Hematopoietic multipotent progenitor cell (in vitro differentiated cells): ENCODE measurements around the gene CEP55. TPM values are rescaled to one million over a fixed set of nuclear protein-coding genes. Genes with fewer than 3 reads are reported as not detected.
A peak's percentile ranks its signal among the peaks of the same experiment; 100 is the strongest.

Experiments
- DNase-seq, 3 donors: peaks; one replicate each; pipeline ENCODE4 v3.0.0-alpha.2; 2011 to 2015; ENCODE audit warnings: low read depth in 2 of 3, low spot score in 2 of 3
- small RNA-seq: library from RNA; depleted of rRNA; stranded (forward); fragments of <200 nt; gene quantifications from one replicate; pipeline ENCODE3, GENCODE V24; 2012
- total RNA-seq: library from RNA; depleted of rRNA; stranded (reverse); fragments of >200 nt; gene quantifications from one replicate; pipeline ENCODE4 v1.2.3, GENCODE V29; 2012

The CEP55 gene
- total RNA-seq, 1 donor = 0.81 TPM

- DNase-seq = peak in 2 of 3 donors; percentile 81 to 92
Measured at GRCh38 chr10:93554760-93555432, 58.5 kb downstream of the CEP55 start.

GRCh38 chr10:93559490-93559889, 63.1 kb downstream of the CEP55 start:
- no peak for DNase-seq

- DNase-seq = no peak
Measured at GRCh38 chr10:93560541-93560940, 64.1 kb downstream of the CEP55 start.

- DNase-seq = no peak
Measured at GRCh38 chr10:93565446-93565845, 69.0 kb downstream of the CEP55 start.

- DNase-seq = no peak
Measured at GRCh38 chr10:93566435-93567276, 70.2 kb downstream of the CEP55 start, which contains the start of gene FFAR4. Gene FFAR4 (plus strand): TSS chr10:93566665. CDS start chr10:93566721, 56 bp downstream.

- DNase-seq = no peak
Measured at GRCh38 chr10:93567277-93568104, 71.1 kb downstream of the CEP55 start.

GRCh38 chr10:93568105-93568390, 71.6 kb downstream of the CEP55 start:
- no peak for DNase-seq

GRCh38 chr10:93570383-93570782, 74.0 kb downstream of the CEP55 start:
- no peak for DNase-seq

- no peak for DNase-seq
Measured at GRCh38 chr10:93572606-93573005, 76.2 kb downstream of the CEP55 start.

GRCh38 chr10:93573051-93573909, 76.9 kb downstream of the CEP55 start:
- DNase-seq = peak in 2 of 3 donors; percentile 37 to 62

- no peak for DNase-seq
Measured at GRCh38 chr10:93573924-93574323, 77.5 kb downstream of the CEP55 start.

GRCh38 chr10:93576888-93577287, 80.5 kb downstream of the CEP55 start:
- no peak for DNase-seq

- no peak for DNase-seq
Measured at GRCh38 chr10:93577565-93577964, 81.2 kb downstream of the CEP55 start.

Small RNA genes within 50 kb of the gene (small RNA-seq; reads per million reads assigned to genes)
- gene RNA5SP323 = not detected

Other genes starting within 250 kb of the CEP55 start
- 0.27 TPM for gene MYOF, start 14.3 kb upstream of the CEP55 start, total RNA-seq
- not detected for gene FFAR4, start 70.1 kb downstream of the CEP55 start, total RNA-seq
- not detected for gene RBP4, start 104.6 kb downstream of the CEP55 start, total RNA-seq
- gene PDE6C, start 115.9 kb downstream of the CEP55 start, total RNA-seq = not detected
- gene FRA10AC1, start 206.0 kb downstream of the CEP55 start, total RNA-seq = 2.4 TPM